SK-N-SH treated with all-trans-retinoic acid at 6 μM for 48 hours (cell line): ENCODE results near the gene CROCC2.

Experiments
- ARNTL ChIP-seq: fragments of 450-650 bp; formaldehyde crosslinking; IDR thresholded peaks from 2 replicates; pipeline ENCODE4 v1.5.0; 2020; ENCODE audit warnings: low read depth, mild to moderate bottlenecking, moderate library complexity, borderline replicate concordance
- ESRRG ChIP-seq: fragments of 250-450 bp; sonication (Bioruptor Pico); IDR thresholded peaks from 2 replicates; pipeline ENCODE4 v1.6.1; 2021; ENCODE audit warnings: mild to moderate bottlenecking
- TCF4 ChIP-seq: fragments of 250-450 bp; sonication (Bioruptor Pico); IDR thresholded peaks from 2 replicates; pipeline ENCODE4 v1.8.0; 2021; ENCODE audit warnings: mild to moderate bottlenecking, moderate library complexity, borderline replicate concordance
- TOX ChIP-seq: fragments of 250-450 bp; sonication (Bioruptor Pico); IDR thresholded peaks from 2 replicates; pipeline ENCODE4 v1.8.0; 2021; ENCODE audit warnings: mild to moderate bottlenecking, moderate library complexity, borderline replicate concordance
- ZC3H10 ChIP-seq: fragments of 250-450 bp; sonication (Bioruptor Pico); IDR thresholded peaks from 2 replicates; pipeline ENCODE4 v1.5.1; 2021; ENCODE audit warnings: mild to moderate bottlenecking, moderate library complexity
- ZFP3 ChIP-seq: fragments of 250-450 bp; sonication (Bioruptor Pico); IDR thresholded peaks from 2 replicates; pipeline ENCODE4 v1.5.0; 2020; ENCODE audit warnings: mild to moderate bottlenecking, moderate library complexity
- TF ChIP-seq, protein P1 (sequence below): fragments of 250-450 bp; sonication (Bioruptor Pico); IDR thresholded peaks from 2 replicates; pipeline ENCODE4 v1.8.0; 2020; ENCODE audit warnings: mild to moderate bottlenecking, moderate library complexity, borderline replicate concordance
- TF ChIP-seq, protein P2 (sequence below): fragments of 250-450 bp; sonication (Bioruptor Pico); IDR thresholded peaks from 2 replicates; pipeline ENCODE4 v1.8.0; 2021; ENCODE audit warnings: low read depth, mild to moderate bottlenecking, moderate library complexity, borderline replicate concordance
- TF ChIP-seq, protein P3 (sequence below): fragments of 250-450 bp; sonication (Bioruptor Pico); IDR thresholded peaks from 2 replicates; pipeline ENCODE4 v1.5.1; 2020; ENCODE audit warnings: low read depth, mild to moderate bottlenecking, moderate library complexity

- TF ChIP-seq TCF4 (CRISPR knock-in tag): no peak
- TF ChIP-seq ZFP3: no peak
- no peak for TF ChIP-seq ARNTL (CRISPR knock-in tag)
- TF ChIP-seq, protein P1, sequence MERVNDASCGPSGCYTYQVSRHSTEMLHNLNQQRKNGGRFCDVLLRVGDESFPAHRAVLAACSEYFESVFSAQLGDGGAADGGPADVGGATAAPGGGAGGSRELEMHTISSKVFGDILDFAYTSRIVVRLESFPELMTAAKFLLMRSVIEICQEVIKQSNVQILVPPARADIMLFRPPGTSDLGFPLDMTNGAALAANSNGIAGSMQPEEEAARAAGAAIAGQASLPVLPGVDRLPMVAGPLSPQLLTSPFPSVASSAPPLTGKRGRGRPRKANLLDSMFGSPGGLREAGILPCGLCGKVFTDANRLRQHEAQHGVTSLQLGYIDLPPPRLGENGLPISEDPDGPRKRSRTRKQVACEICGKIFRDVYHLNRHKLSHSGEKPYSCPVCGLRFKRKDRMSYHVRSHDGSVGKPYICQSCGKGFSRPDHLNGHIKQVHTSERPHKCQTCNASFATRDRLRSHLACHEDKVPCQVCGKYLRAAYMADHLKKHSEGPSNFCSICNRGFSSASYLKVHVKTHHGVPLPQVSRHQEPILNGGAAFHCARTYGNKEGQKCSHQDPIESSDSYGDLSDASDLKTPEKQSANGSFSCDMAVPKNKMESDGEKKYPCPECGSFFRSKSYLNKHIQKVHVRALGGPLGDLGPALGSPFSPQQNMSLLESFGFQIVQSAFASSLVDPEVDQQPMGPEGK (CRISPR knock-in tag): no peak
- TF ChIP-seq TOX: no peak
- no peak for TF ChIP-seq ESRRG (CRISPR knock-in tag)
- TF ChIP-seq, protein P2, sequence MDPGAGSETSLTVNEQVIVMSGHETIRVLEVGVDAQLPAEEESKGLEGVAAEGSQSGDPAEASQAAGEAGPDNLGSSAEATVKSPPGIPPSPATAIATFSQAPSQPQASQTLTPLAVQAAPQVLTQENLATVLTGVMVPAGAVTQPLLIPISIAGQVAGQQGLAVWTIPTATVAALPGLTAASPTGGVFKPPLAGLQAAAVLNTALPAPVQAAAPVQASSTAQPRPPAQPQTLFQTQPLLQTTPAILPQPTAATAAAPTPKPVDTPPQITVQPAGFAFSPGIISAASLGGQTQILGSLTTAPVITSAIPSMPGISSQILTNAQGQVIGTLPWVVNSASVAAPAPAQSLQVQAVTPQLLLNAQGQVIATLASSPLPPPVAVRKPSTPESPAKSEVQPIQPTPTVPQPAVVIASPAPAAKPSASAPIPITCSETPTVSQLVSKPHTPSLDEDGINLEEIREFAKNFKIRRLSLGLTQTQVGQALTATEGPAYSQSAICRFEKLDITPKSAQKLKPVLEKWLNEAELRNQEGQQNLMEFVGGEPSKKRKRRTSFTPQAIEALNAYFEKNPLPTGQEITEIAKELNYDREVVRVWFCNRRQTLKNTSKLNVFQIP: no peak
- TF ChIP-seq, protein P3, sequence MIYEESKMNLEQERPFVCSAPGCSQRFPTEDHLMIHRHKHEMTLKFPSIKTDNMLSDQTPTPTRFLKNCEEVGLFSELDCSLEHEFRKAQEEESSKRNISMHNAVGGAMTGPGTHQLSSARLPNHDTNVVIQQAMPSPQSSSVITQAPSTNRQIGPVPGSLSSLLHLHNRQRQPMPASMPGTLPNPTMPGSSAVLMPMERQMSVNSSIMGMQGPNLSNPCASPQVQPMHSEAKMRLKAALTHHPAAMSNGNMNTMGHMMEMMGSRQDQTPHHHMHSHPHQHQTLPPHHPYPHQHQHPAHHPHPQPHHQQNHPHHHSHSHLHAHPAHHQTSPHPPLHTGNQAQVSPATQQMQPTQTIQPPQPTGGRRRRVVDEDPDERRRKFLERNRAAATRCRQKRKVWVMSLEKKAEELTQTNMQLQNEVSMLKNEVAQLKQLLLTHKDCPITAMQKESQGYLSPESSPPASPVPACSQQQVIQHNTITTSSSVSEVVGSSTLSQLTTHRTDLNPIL (CRISPR knock-in tag): no peak
- no peak for TF ChIP-seq ZC3H10 (CRISPR knock-in tag)
These were observed 90.2 kb downstream of the CROCC2 start for GRCh38 chr2:240996161-240996833.
